Measurements from ENCODE around the gene FAM193A. TPM values are rescaled to one million over a fixed set of nuclear protein-coding genes. Genes with fewer than 3 reads are reported as not detected.
"Not testable (repeated sequence)": the region's sequence is repeated elsewhere in the genome, so short reads cannot be mapped to it uniquely, and the experiment has no call there.

Gene FAM193A
- polyA plus RNA-seq, 1 of the 3 experiments (the other 2 are of a cell fraction) = 9.2 TPM

DNA sequence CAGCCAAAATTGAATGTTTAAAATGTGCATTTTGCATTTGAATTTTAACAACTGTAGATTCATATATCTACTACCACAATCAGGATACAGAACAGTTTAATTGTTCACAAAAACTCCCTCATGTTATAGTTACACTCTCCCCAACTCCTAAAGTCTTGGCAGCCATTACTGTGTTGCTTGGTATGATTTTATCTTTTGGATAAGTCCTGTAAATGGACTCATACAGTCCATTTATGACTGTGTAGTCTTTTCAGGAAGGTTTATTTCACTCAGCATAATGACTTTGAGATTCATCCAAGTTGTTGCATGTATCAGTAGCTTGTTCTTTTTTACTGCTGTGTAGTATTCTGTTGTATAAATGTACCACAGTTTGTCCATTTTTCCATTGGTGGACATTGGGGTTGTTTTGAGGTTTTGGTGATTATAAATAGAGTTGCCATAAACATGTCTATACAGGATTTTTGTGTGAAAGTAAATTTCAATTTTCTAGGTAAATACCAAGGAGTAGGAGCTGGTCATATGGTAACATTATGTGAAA, 9.9 kb downstream of the FAM193A start:
- CTCF ChIA-PET = interaction anchor here (0.7 kb wide), 1 partner anchor 56 kb away, joined by 3 read pairs; no protein-coding TSS in a partner anchor
- DNase-seq = no peak
- POLR2A ChIA-PET = no interaction called here

DNA sequence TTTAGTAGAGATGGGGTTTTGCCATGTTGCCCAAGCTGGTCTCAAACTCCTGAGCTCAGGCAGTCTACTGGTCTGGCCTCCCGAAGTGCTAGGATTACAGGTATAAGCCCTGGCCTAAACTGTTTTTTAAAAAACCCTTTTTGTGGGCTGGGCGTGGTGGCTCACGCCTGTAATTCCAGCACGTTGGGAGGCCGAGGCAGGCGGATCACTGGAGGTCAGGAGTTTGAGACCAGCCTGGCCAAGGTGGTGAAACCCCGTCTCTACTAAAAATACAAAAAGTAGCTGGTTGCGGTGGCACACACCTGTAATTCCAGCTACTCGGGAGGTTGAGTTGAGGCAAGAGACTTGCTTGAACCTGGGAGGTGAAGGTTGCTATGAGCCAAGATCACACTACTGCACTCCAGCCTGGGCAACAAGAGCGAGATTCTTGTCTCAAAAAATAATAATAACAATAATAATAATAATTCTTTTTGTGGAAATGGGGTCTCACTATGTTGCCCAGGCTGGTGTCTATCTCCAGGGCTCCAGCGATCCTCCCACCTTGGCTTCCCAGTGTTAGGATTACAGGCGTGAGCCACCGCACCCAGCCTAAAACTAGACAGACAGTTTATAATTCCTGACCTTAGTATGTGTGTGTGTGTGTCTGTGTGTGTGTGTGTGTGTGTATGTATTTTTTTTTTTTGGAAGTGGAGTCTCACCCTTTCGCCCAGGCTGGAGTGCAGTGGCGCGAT, 10.7 kb downstream of the FAM193A start:
- CTCF ChIA-PET; H3K9me2 ChIP-seq; H3K4me2 ChIP-seq; H3F3A ChIP-seq (replicated peaks; ENCODE audit: insufficient read depth); H3K4me3 ChIP-seq (ENCODE audit: low read depth in 2 of 2, low read length in 1 of 2); H3K4me1 ChIP-seq (ENCODE audit: control insufficient read depth in 1 of 2, insufficient read depth in 2 of 2, low read depth in 1 of 2, low read length in 1 of 2); POLR2A ChIA-PET; H3K27me3 ChIP-seq (ENCODE audit: insufficient read depth); H3K9me3 ChIP-seq; H3K36me3 ChIP-seq (replicated peaks in 1 of 2; ENCODE audit: control insufficient read depth in 1 of 2, insufficient read depth in 2 of 2, low read length in 1 of 2); DNase-seq; H2AFZ ChIP-seq (ENCODE audit: low read depth); H3K27ac ChIP-seq (ENCODE audit: low read depth in 2 of 2, low read length in 1 of 2); H3K9ac ChIP-seq: not testable (repeated sequence)
- 96% methylated on average over 16 of the region's 16 CpGs for WGBS (ENCODE audit: low lambda C conversion rate)
- peaks cover 96% of the 10 kb centered on the region for H4K20me1 ChIP-seq (ENCODE audit: insufficient read depth)
- peaks cover 100% of the 10 kb centered on the region for H3K79me2 ChIP-seq (ENCODE audit: insufficient read depth)

More for the DNA sequence above, 9.9 kb downstream of the FAM193A start:
- Histone ChIP-seq H3K9me3 (no peaks in the 10 kb centered on the region), H3F3A (replicated peaks; ENCODE audit: insufficient read depth) (peaks cover 2% of the 10 kb centered on the region), H3K4me2 (no peak overlapping the region), H3K4me3 (ENCODE audit: low read depth in 2 of 2, low read length in 1 of 2) (no peak overlapping the region), H3K79me2 (ENCODE audit: insufficient read depth) (peaks cover 100% of the 10 kb centered on the region), H3K36me3 (replicated peaks in 1 of 2; ENCODE audit: control insufficient read depth in 1 of 2, insufficient read depth in 2 of 2, low read length in 1 of 2) (no peaks in the 10 kb centered on the region), H3K4me1 (ENCODE audit: control insufficient read depth in 1 of 2, insufficient read depth in 2 of 2, low read depth in 1 of 2, low read length in 1 of 2) (no peaks in the 10 kb centered on the region), H3K9ac (no peak overlapping the region), H2AFZ (ENCODE audit: low read depth) (no peak overlapping the region), H3K27ac (ENCODE audit: low read depth in 2 of 2, low read length in 1 of 2) (no peak overlapping the region), H3K27me3 (ENCODE audit: insufficient read depth) (no peaks in the 10 kb centered on the region), H4K20me1 (ENCODE audit: insufficient read depth) (peaks cover 96% of the 10 kb centered on the region), H3K9me2 (no peaks in the 10 kb centered on the region)
- TF ChIP-seq NFIC (IDR thresholded peaks at IDR 0.05; ENCODE audit: borderline replicate concordance) (no peak), FOSL2 (IDR thresholded peaks at IDR 0.05; ENCODE audit: borderline replicate concordance, low read depth) (no peak), MXI1 (IDR thresholded peaks at IDR 0.05; ENCODE audit: low read depth, low read length) (no peak), YY1 (IDR thresholded peaks at IDR 0.05; ENCODE audit: low read depth) (no peak)
- TF ChIP-seq, protein P1, sequence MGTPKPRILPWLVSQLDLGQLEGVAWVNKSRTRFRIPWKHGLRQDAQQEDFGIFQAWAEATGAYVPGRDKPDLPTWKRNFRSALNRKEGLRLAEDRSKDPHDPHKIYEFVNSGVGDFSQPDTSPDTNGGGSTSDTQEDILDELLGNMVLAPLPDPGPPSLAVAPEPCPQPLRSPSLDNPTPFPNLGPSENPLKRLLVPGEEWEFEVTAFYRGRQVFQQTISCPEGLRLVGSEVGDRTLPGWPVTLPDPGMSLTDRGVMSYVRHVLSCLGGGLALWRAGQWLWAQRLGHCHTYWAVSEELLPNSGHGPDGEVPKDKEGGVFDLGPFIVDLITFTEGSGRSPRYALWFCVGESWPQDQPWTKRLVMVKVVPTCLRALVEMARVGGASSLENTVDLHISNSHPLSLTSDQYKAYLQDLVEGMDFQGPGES (IDR thresholded peaks at IDR 0.05; ENCODE audit: low read depth, low read length) = no peak

DNA sequence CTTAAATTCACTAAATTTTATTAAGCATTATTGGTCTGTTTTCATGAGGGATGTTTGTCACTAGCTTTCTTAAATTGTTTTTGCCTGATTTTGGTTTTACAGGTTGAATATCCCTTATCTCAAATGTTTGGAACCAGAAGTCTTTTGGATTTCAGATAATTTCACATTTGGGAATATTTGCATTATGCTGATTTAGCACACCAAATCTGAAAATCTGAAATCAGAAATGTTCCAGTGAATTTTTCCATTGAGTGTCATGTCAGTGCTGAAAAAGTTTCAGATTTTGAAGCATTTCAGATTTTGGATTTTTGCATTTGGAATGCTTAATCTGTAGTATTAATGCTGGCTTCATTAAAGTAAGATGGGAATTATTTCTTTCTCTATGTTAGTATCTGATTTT, 14.7 kb downstream of the FAM193A start:
- H3K4me2 ChIP-seq = no peak overlapping the region
- no peak overlapping the region for H3K9ac ChIP-seq
- H3K27ac ChIP-seq (ENCODE audit: low read depth in 2 of 2, low read length in 1 of 2) = no peak overlapping the region
- peaks cover 3% of the 10 kb centered on the region for H3F3A ChIP-seq (replicated peaks; ENCODE audit: insufficient read depth)
- no peaks in the 10 kb centered on the region for H3K36me3 ChIP-seq (replicated peaks in 1 of 2; ENCODE audit: control insufficient read depth in 1 of 2, insufficient read depth in 2 of 2, low read length in 1 of 2)
- H3K4me1 ChIP-seq (ENCODE audit: control insufficient read depth in 1 of 2, insufficient read depth in 2 of 2, low read depth in 1 of 2, low read length in 1 of 2) = no peaks in the 10 kb centered on the region
- no peak overlapping the region for H3K4me3 ChIP-seq (ENCODE audit: low read depth in 2 of 2, low read length in 1 of 2)
- POLR2A ChIA-PET = no interaction called here
- no peak overlapping the region for H2AFZ ChIP-seq (ENCODE audit: low read depth)
- no peaks in the 10 kb centered on the region for H3K27me3 ChIP-seq (ENCODE audit: insufficient read depth)
- DNase-seq = no peak
- H3K9me3 ChIP-seq = no peaks in the 10 kb centered on the region
- no peaks in the 10 kb centered on the region for H3K9me2 ChIP-seq
- peaks cover 96% of the 10 kb centered on the region for H4K20me1 ChIP-seq (ENCODE audit: insufficient read depth)
- CTCF ChIA-PET = no interaction called here
- peaks cover 100% of the 10 kb centered on the region for H3K79me2 ChIP-seq (ENCODE audit: insufficient read depth)
- TF ChIP-seq MXI1 (IDR thresholded peaks at IDR 0.05; ENCODE audit: low read depth, low read length) (no peak), NFIC (IDR thresholded peaks at IDR 0.05; ENCODE audit: borderline replicate concordance) (no peak), RCOR1 (IDR thresholded peaks at IDR 0.05; ENCODE audit: low read length) (no peak), RAD21 (IDR thresholded peaks at IDR 0.05; ENCODE audit: low read length) (no peak), FOXJ3 (CRISPR knock-in tag; IDR thresholded peaks at IDR 0.05) (no peak), TAF1 (IDR thresholded peaks at IDR 0.05; ENCODE audit: borderline replicate concordance, low read depth, low read length) (no peak), ELF1 (IDR thresholded peaks at IDR 0.05) (no peak), GATA2 (CRISPR knock-in tag; IDR thresholded peaks at IDR 0.05) (no peak)
- TF ChIP-seq, protein P2, sequence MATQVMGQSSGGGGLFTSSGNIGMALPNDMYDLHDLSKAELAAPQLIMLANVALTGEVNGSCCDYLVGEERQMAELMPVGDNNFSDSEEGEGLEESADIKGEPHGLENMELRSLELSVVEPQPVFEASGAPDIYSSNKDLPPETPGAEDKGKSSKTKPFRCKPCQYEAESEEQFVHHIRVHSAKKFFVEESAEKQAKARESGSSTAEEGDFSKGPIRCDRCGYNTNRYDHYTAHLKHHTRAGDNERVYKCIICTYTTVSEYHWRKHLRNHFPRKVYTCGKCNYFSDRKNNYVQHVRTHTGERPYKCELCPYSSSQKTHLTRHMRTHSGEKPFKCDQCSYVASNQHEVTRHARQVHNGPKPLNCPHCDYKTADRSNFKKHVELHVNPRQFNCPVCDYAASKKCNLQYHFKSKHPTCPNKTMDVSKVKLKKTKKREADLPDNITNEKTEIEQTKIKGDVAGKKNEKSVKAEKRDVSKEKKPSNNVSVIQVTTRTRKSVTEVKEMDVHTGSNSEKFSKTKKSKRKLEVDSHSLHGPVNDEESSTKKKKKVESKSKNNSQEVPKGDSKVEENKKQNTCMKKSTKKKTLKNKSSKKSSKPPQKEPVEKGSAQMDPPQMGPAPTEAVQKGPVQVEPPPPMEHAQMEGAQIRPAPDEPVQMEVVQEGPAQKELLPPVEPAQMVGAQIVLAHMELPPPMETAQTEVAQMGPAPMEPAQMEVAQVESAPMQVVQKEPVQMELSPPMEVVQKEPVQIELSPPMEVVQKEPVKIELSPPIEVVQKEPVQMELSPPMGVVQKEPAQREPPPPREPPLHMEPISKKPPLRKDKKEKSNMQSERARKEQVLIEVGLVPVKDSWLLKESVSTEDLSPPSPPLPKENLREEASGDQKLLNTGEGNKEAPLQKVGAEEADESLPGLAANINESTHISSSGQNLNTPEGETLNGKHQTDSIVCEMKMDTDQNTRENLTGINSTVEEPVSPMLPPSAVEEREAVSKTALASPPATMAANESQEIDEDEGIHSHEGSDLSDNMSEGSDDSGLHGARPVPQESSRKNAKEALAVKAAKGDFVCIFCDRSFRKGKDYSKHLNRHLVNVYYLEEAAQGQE (IDR thresholded peaks at IDR 0.05; ENCODE audit: low read depth, low read length) = no peak
- TF ChIP-seq, protein P3, sequence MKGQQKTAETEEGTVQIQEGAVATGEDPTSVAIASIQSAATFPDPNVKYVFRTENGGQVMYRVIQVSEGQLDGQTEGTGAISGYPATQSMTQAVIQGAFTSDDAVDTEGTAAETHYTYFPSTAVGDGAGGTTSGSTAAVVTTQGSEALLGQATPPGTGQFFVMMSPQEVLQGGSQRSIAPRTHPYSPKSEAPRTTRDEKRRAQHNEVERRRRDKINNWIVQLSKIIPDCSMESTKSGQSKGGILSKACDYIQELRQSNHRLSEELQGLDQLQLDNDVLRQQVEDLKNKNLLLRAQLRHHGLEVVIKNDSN (IDR thresholded peaks at IDR 0.05; ENCODE audit: borderline replicate concordance, low read depth) = no peak
- TF ChIP-seq, protein P4, sequence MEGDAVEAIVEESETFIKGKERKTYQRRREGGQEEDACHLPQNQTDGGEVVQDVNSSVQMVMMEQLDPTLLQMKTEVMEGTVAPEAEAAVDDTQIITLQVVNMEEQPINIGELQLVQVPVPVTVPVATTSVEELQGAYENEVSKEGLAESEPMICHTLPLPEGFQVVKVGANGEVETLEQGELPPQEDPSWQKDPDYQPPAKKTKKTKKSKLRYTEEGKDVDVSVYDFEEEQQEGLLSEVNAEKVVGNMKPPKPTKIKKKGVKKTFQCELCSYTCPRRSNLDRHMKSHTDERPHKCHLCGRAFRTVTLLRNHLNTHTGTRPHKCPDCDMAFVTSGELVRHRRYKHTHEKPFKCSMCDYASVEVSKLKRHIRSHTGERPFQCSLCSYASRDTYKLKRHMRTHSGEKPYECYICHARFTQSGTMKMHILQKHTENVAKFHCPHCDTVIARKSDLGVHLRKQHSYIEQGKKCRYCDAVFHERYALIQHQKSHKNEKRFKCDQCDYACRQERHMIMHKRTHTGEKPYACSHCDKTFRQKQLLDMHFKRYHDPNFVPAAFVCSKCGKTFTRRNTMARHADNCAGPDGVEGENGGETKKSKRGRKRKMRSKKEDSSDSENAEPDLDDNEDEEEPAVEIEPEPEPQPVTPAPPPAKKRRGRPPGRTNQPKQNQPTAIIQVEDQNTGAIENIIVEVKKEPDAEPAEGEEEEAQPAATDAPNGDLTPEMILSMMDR (IDR thresholded peaks at IDR 0.05) = no peak

Measured in SK-N-SH (cell line).